Astrocyte of the cerebellum (primary cell): ENCODE measurements around the gene ZEB2.

ENCODE experiments used
- DNase-seq: peaks from one replicate; pipeline ENCODE4 v3.0.0-alpha.2; 2011; ENCODE audit warnings: low read depth
- H3K4me3 ChIP-seq: 2 replicates; pipeline ENCODE4 v1.5.1; 2011; ENCODE audit warnings: mild to moderate bottlenecking, low read depth, low read length, moderate library complexity
- CTCF ChIP-seq: IDR thresholded peaks from 2 replicates; pipeline ENCODE4 v1.5.1; 2012; ENCODE audit warnings: low read length, low read depth, moderate library complexity, mild to moderate bottlenecking; ENCODE audit errors: missing control alignments
- in situ Hi-C: cut with HindIII; loops from 2 replicates; pipeline ENCODE4 v1.10.0; 2017; ENCODE audit warnings: low sequenced_read_pairs

ZEB2 gene

GRCh38 chr2:144471305-144472045, 48.4 kb downstream of the ZEB2 start:
- no peak overlapping the region for H3K4me3 ChIP-seq
- no peak for TF ChIP-seq CTCF
- in situ Hi-C loops, result no loop called here
- no peak for DNase-seq

GRCh38 chr2:144470816-144471215, 49.1 kb downstream of the ZEB2 start:
- H3K4me3 ChIP-seq, result no peak overlapping the region
- TF ChIP-seq CTCF, result no peak
- in situ Hi-C loops, result no loop called here
- no peak for DNase-seq

GRCh38 chr2:144470334-144470733, 49.6 kb downstream of the ZEB2 start:
- DNase-seq, result no peak
- TF ChIP-seq CTCF, result no peak
- in situ Hi-C loops, result no loop called here
- no peak overlapping the region for H3K4me3 ChIP-seq

GRCh38 chr2:144469798-144470197, 50.1 kb downstream of the ZEB2 start:
- H3K4me3 ChIP-seq, result no peak overlapping the region
- DNase-seq, result no peak
- in situ Hi-C loops, result no loop called here
- no peak for TF ChIP-seq CTCF

GRCh38 chr2:144468823-144469595, 50.9 kb downstream of the ZEB2 start:
- TF ChIP-seq CTCF, result no peak

GRCh38 chr2:144467502-144468137, 52.3 kb downstream of the ZEB2 start:
- H3K4me3 ChIP-seq, result no peak overlapping the region
- in situ Hi-C loops, result no loop called here
- TF ChIP-seq CTCF, result no peak
- no peak for DNase-seq

More at GRCh38 chr2:144468823-144469595, 50.9 kb downstream of the ZEB2 start:
- H3K4me3 ChIP-seq, result no peak overlapping the region
- in situ Hi-C loops, result no loop called here
- no peak for DNase-seq
